Ishikawa (cell line): Measurements from ENCODE around the gene FSD1L.
A peak's percentile ranks its signal among the peaks of the same experiment; 100 is the strongest.

Experiments
- CEBPB ChIP-seq: IDR thresholded peaks from 2 replicates; pipeline ENCODE4 v1.6.1; 2012
- CREB1 ChIP-seq: IDR thresholded peaks from 2 replicates; pipeline ENCODE4 v1.6.1; 2012; ENCODE audit warnings: low read depth
- EGR1 ChIP-seq: IDR thresholded peaks from 2 replicates; pipeline ENCODE4 v1.6.1; 2012
- EP300 ChIP-seq: IDR thresholded peaks from 2 replicates; pipeline ENCODE4 v1.6.1; 2012; ENCODE audit warnings: borderline replicate concordance
- FOXM1 ChIP-seq: IDR thresholded peaks from 2 replicates; pipeline ENCODE4 v1.6.1; 2012; ENCODE audit warnings: low read depth, borderline replicate concordance
- NFIC ChIP-seq: IDR thresholded peaks from 2 replicates; pipeline ENCODE4 v1.6.1; 2012
- RAD21 ChIP-seq: IDR thresholded peaks from 2 replicates; pipeline ENCODE4 v1.6.1; 2012; ENCODE audit warnings: low read depth
- TAF1 ChIP-seq: IDR thresholded peaks from 2 replicates; pipeline ENCODE4 v1.6.1; 2012; ENCODE audit warnings: low read depth, mild to moderate bottlenecking
- TCF12 ChIP-seq: IDR thresholded peaks from 2 replicates; pipeline ENCODE4 v1.6.1; 2012; ENCODE audit warnings: low read depth
- TEAD4 ChIP-seq: IDR thresholded peaks from 2 replicates; pipeline ENCODE4 v1.6.1; 2012
- USF1 ChIP-seq: IDR thresholded peaks from 2 replicates; pipeline ENCODE4 v1.6.1; 2012
- YY1 ChIP-seq: IDR thresholded peaks from 2 replicates; pipeline ENCODE4 v1.6.1; 2012; ENCODE audit warnings: low read depth
- ZBTB7A ChIP-seq: IDR thresholded peaks from 2 replicates; pipeline ENCODE4 v1.6.1; 2012; ENCODE audit warnings: low read depth
- TF ChIP-seq, protein P1 (sequence below): IDR thresholded peaks from 2 replicates; pipeline ENCODE4 v1.6.1; 2012
- TF ChIP-seq, protein P2 (sequence below): IDR thresholded peaks from 2 replicates; pipeline ENCODE4 v1.6.1; 2012; ENCODE audit warnings: low read depth, mild to moderate bottlenecking

Gene FSD1L

GRCh38 chr9:105447814-105448812, at the start of gene FSD1L:
FSD1L (plus strand) TSS chr9:105448034; CDS start chr9:105448221, 187 bp downstream.
- no peak for TF ChIP-seq CEBPB
- TF ChIP-seq TEAD4 = no peak
- no peak for TF ChIP-seq YY1
- TF ChIP-seq FOXM1 = no peak
- TF ChIP-seq USF1 = peak; percentile 37; the same call in 1 of the 2 replicates
- TF ChIP-seq, protein P1, sequence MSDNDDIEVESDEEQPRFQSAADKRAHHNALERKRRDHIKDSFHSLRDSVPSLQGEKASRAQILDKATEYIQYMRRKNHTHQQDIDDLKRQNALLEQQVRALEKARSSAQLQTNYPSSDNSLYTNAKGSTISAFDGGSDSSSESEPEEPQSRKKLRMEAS = peak; percentile 31
- peak; percentile 31; the same call in 1 of the 2 replicates for TF ChIP-seq RAD21
- TF ChIP-seq TCF12 = no peak; the same call in 1 of the 2 replicates
- TF ChIP-seq ZBTB7A = peak; percentile 9; the same call in 1 of the 2 replicates
- TF ChIP-seq CREB1 = no peak
- no peak for TF ChIP-seq NFIC
- TF ChIP-seq, protein P2, sequence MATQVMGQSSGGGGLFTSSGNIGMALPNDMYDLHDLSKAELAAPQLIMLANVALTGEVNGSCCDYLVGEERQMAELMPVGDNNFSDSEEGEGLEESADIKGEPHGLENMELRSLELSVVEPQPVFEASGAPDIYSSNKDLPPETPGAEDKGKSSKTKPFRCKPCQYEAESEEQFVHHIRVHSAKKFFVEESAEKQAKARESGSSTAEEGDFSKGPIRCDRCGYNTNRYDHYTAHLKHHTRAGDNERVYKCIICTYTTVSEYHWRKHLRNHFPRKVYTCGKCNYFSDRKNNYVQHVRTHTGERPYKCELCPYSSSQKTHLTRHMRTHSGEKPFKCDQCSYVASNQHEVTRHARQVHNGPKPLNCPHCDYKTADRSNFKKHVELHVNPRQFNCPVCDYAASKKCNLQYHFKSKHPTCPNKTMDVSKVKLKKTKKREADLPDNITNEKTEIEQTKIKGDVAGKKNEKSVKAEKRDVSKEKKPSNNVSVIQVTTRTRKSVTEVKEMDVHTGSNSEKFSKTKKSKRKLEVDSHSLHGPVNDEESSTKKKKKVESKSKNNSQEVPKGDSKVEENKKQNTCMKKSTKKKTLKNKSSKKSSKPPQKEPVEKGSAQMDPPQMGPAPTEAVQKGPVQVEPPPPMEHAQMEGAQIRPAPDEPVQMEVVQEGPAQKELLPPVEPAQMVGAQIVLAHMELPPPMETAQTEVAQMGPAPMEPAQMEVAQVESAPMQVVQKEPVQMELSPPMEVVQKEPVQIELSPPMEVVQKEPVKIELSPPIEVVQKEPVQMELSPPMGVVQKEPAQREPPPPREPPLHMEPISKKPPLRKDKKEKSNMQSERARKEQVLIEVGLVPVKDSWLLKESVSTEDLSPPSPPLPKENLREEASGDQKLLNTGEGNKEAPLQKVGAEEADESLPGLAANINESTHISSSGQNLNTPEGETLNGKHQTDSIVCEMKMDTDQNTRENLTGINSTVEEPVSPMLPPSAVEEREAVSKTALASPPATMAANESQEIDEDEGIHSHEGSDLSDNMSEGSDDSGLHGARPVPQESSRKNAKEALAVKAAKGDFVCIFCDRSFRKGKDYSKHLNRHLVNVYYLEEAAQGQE = no peak
- no peak for TF ChIP-seq EP300
- TF ChIP-seq TAF1 = peak; percentile 36; the same call in 1 of the 2 replicates
- no peak; the same call in 1 of the 2 replicates for TF ChIP-seq EGR1

DNA sequence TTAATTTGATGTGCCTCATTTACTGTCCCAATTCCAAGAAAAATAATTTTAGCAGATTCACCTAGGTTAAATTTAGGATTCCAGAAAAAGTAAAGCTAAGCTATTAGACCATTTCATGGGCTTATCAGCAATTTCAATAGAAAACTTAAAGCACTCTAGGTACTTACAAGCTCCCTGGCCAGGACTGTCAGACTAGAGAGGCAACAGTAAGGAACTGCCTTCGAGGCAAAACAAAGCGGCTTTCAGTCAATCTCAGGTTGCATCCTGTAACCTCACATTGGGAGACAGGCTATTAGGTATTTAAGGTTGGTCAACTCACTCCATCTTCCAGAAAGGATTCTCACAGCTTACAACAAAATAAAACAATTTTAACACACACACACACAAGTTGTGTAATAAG, 48.7 kb upstream of the FSD1L start:
- TF ChIP-seq EP300 = no peak
- TF ChIP-seq USF1 = no peak
- no peak for TF ChIP-seq TAF1
- TF ChIP-seq, protein P1 = no peak
- TF ChIP-seq FOXM1 = no peak
- no peak for TF ChIP-seq NFIC
- TF ChIP-seq YY1 = no peak
- no peak for TF ChIP-seq EGR1
- no peak for TF ChIP-seq RAD21
- TF ChIP-seq TEAD4 = no peak
- no peak for TF ChIP-seq CEBPB
- TF ChIP-seq CREB1 = no peak

DNA sequence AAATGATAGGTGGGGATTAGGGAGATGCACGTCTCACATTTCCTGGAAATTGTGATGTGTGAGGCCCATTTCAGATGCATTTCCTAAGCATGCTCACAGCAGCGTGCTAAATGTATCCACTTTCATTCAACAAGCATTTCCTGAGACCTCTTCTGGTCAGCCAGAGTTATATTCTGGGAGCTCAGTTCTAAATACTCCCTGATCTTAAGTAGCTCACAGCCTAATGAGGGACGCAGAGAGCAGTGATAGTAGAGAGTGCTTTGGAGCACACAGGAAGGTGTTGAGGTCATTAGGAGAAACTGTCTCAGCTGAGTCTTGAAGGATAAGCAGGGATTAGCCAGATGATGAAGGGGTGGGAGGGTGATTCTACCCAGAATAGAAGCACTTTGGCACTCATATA, 46.2 kb upstream of the FSD1L start:
- no peak for TF ChIP-seq CEBPB
- TF ChIP-seq TAF1 = no peak

DNA sequence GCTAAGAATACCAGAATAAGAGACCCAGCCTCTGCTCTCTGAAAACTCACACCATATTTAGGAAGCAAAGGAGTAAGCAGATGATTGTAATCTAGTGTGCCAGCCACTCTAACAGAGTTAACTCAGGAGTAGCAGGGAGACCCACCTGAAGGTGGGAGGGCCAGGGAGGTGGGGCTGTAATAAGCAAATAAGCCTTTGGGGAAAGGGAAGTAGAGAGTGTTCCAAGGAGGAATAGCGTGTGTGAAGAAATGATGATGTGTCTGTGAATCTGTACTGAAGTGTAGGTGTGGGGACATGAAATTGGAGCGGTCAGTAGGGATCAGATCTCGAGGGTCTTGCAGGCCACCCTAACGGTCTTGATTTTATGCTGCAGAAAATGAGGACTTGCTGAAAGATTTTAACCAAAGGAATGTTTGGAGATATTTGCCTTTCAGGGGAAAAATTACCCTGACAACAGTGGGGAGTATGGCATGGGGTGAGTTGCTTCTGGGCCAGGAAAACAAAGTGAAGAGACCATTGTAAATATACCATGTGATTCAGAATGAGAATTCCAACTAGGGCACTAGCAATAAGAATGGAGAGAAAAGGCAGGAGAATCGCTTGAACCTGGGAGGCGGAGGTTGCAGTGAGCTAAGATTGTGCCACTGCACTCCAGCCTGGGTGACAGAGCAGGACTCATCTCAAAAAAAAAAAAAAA, 44.1 kb upstream of the FSD1L start:
- TF ChIP-seq NFIC (no peak), FOXM1 (no peak), CREB1 (no peak), ZBTB7A (no peak), RAD21 (no peak), USF1 (no peak), EGR1 (no peak), EP300 (no peak), TEAD4 (no peak), CEBPB (no peak), YY1 (no peak)
- TF ChIP-seq, protein P1 = no peak
- TF ChIP-seq, protein P2 = no peak
